PC-3 (cell line): ENCODE results near the gene OPA3.

Experiments
- CTCF ChIP-seq: fragments of 300-600 bp; sonication (generic); conservative IDR thresholded peaks from 2 replicates; pipeline ENCODE4 v1.5.1; 2017; ENCODE audit warnings: antibody characterized with exemption, low read depth, mild to moderate bottlenecking, low read length
- EZH2 ChIP-seq: fragments of 300-600 bp; sonication (generic); IDR thresholded peaks from one replicate; pipeline ENCODE4 v1.6.1; 2017; ENCODE audit warnings: antibody characterized with exemption, mild to moderate bottlenecking, low read length; ENCODE audit not compliant: unreplicated experiment
- EZH2phosphoT487 ChIP-seq: fragments of 300-600 bp; sonication (generic); IDR thresholded peaks from 2 replicates; pipeline ENCODE4 v1.6.1; 2018; ENCODE audit warnings: mild to moderate bottlenecking, antibody characterized with exemption, low read length, borderline replicate concordance

GRCh38 chr19:45568732-45569131, 15.9 kb downstream of the OPA3 start:
- no peak for TF ChIP-seq CTCF
- no peak for TF ChIP-seq EZH2
- no peak for TF ChIP-seq EZH2phosphoT487
